Neuronal stem cell (in vitro differentiated cells): ENCODE data around the gene HNRNPA2B1.

Experiments
- DNase-seq: peaks from one replicate; pipeline ENCODE4 v3.0.0-alpha.2; 2013; ENCODE audit warnings: low spot score
- H2AFZ ChIP-seq: one replicate; pipeline ENCODE4 v1.6.1; 2013; ENCODE audit warnings: mild to moderate bottlenecking, low read length, inconsistent platforms
- H2AK5ac ChIP-seq: 2 replicates; pipeline ENCODE4 v1.6.1; 2013; ENCODE audit warnings: low read depth, mild to moderate bottlenecking, inconsistent platforms, low read length, moderate library complexity, mixed read lengths
- H2BK120ac ChIP-seq: 2 replicates; pipeline ENCODE4 v1.6.1; 2013; ENCODE audit warnings: low read depth, mild to moderate bottlenecking, inconsistent platforms, low read length, moderate library complexity, mixed read lengths
- H2BK12ac ChIP-seq: one replicate; pipeline ENCODE4 v1.6.1; 2013; ENCODE audit warnings: low read length, inconsistent platforms
- H2BK15ac ChIP-seq: 2 replicates; pipeline ENCODE4 v1.6.1; 2013; ENCODE audit warnings: mild to moderate bottlenecking, low read length, inconsistent platforms, mixed read lengths
- H2BK5ac ChIP-seq: one replicate; pipeline ENCODE4 v1.6.1; 2013; ENCODE audit warnings: inconsistent platforms, mild to moderate bottlenecking, low read length, moderate library complexity
- H3K14ac ChIP-seq: one replicate; pipeline ENCODE4 v1.6.1; 2013; ENCODE audit warnings: low read length, inconsistent platforms
- H3K18ac ChIP-seq: 2 replicates; pipeline ENCODE4 v1.6.1; 2013; ENCODE audit warnings: low read length, inconsistent platforms
- H3K23ac ChIP-seq: 2 replicates; pipeline ENCODE4 v1.6.1; 2013; ENCODE audit warnings: low read depth, mild to moderate bottlenecking, mixed read lengths, low read length, inconsistent platforms; ENCODE audit not compliant: poor library complexity
- H3K27ac ChIP-seq: replicated peaks from 3 replicates; pipeline ENCODE4 v1.5.1; 2013; ENCODE audit warnings: low read length, inconsistent platforms
- H3K27me3 ChIP-seq, 3 experiments: 2 replicates each; pipeline ENCODE4 v1.6.1; 2013; ENCODE audit warnings: low read length in 3 of 3, mild to moderate bottlenecking in 2 of 3, inconsistent platforms in 1 of 3, low read depth in 1 of 3, mixed read lengths in 1 of 3, moderate library complexity in 1 of 3; ENCODE audit not compliant: control insufficient read depth in 3 of 3, insufficient read depth in 3 of 3
- H3K36me3 ChIP-seq, 2 donors: replicated peaks in 1 of 2; 2 replicates each; pipeline ENCODE4 v1.6.1; 2013; ENCODE audit warnings: low read length in 2 of 2; ENCODE audit not compliant: control insufficient read depth in 2 of 2, insufficient read depth in 2 of 2
- H3K4ac ChIP-seq: 2 replicates; pipeline ENCODE4 v1.6.1; 2013; ENCODE audit warnings: inconsistent platforms, mild to moderate bottlenecking, low read length, moderate library complexity
- H3K4me1 ChIP-seq, 2 donors: 1 replicate in 1 of 2; 2 replicates in 1 of 2; pipeline ENCODE4 v1.6.1; 2013; ENCODE audit warnings: low read length in 2 of 2, low read depth in 1 of 2; ENCODE audit not compliant: control insufficient read depth in 2 of 2, insufficient read depth in 1 of 2
- H3K4me2 ChIP-seq: one replicate; pipeline ENCODE4 v1.6.1; 2013; ENCODE audit warnings: mild to moderate bottlenecking, low read length, inconsistent platforms; ENCODE audit not compliant: insufficient read depth, poor library complexity, severe bottlenecking
- H3K4me3 ChIP-seq, 2 donors: 2 replicates each; pipeline ENCODE4 v1.5.1; 2013; ENCODE audit warnings: low read length in 2 of 2, mild to moderate bottlenecking in 2 of 2, inconsistent platforms in 1 of 2, moderate library complexity in 1 of 2
- H3K79me1 ChIP-seq: one replicate; pipeline ENCODE4 v1.6.1; 2013; ENCODE audit warnings: low read depth, mild to moderate bottlenecking, inconsistent platforms, low read length, moderate library complexity
- H3K9ac ChIP-seq: one replicate; pipeline ENCODE4 v1.6.1; 2013; ENCODE audit warnings: mild to moderate bottlenecking, low read depth, low read length, inconsistent platforms; ENCODE audit not compliant: poor library complexity
- H3K9me3 ChIP-seq, 2 donors: replicated peaks in 1 of 2; 2 replicates each; pipeline versions ENCODE3 to v1.6.1; 2013; ENCODE audit warnings: low read length in 2 of 2, mild to moderate bottlenecking in 2 of 2, inconsistent platforms in 1 of 2, low read depth in 1 of 2, mixed read lengths in 1 of 2, moderate library complexity in 1 of 2; ENCODE audit not compliant: control insufficient read depth in 2 of 2, insufficient read depth in 1 of 2
- H4K8ac ChIP-seq: one replicate; pipeline ENCODE4 v1.6.1; 2013; ENCODE audit warnings: low read depth, mild to moderate bottlenecking, inconsistent platforms, low read length, moderate library complexity
- H4K91ac ChIP-seq: one replicate; pipeline ENCODE4 v1.6.1; 2013; ENCODE audit warnings: low read length, low read depth, mild to moderate bottlenecking, inconsistent platforms; ENCODE audit not compliant: poor library complexity
- WGBS, 2 donors: extraction: QIAGEN DNeasy Blood & Tissue Kit; methylation state at CpG; one replicate each; pipeline ENCODE4 v1.1.7; 2013; ENCODE audit warnings: missing lambda C conversion rate in 2 of 2, mixed read lengths in 1 of 2; ENCODE audit not compliant: insufficient read length in 2 of 2, insufficient replicate concordance in 1 of 2; ENCODE audit errors: extremely low coverage in 2 of 2; 5-methylcytosine and 5-hydroxymethylcytosine counted together

Gene HNRNPA2B1

DNA sequence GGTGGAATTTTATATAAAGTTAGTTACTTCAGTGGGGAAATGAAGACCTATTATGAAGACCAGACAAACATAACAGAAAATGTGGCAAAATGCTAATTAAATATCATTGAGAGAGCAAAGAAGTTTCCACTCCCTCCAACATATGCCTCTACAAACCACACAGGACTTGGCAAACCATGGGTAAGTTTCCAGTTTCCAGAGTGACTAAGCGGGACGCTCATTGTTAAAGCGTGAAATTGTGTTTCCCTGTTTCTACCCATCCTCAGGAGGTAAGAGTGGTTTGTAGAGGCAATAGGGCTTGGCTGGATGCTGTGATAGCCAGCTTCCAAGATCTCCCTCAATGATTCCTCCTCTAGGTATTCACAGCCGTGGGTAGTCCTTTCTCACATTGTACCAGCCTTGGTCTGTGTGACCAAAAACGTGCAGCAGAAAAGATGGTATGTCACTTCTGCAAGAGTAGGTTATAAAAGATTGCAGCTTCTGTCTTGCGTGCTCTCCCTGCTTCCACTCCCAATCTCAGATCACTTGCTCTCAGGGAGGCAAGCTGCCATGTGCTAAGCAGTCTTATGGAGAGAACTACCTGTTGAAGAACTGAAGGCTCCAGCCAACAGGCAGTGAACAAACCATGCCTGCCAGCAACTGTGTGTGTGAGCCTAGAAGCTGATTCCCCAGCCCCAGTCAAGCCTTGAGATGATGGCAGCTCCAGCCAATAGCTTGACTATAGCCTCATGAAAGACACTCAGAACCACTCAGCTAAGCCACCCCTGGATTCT lies 36.7 kb upstream of the HNRNPA2B1 start:
- H3K9ac ChIP-seq = no peak overlapping the region
- WGBS, 2 donors = no CpG with 5 or more reads among the region's 6 CpGs
- no peaks in the 10 kb centered on the region for H3K4me1 ChIP-seq
- no peak overlapping the region for H2BK120ac ChIP-seq
- no peak overlapping the region for H2AFZ ChIP-seq
- H3K27ac ChIP-seq = no peak overlapping the region
- no peak overlapping the region for H2BK12ac ChIP-seq
- H3K4me3 ChIP-seq = no peak overlapping the region
- no peak overlapping the region for H2BK5ac ChIP-seq
- no peak overlapping the region for H3K23ac ChIP-seq
- H3K27me3 ChIP-seq = peaks cover 0 to 10% (median 0%) of the 10 kb centered on the region in 3 experiments
- no peak overlapping the region for H3K4me2 ChIP-seq
- no peak for DNase-seq
- H3K4ac ChIP-seq = no peak overlapping the region
- H3K14ac ChIP-seq = no peak overlapping the region
- no peak overlapping the region for H4K8ac ChIP-seq
- no peak overlapping the region for H2BK15ac ChIP-seq
- H2AK5ac ChIP-seq = no peak overlapping the region
- H3K36me3 ChIP-seq = no peaks in the 10 kb centered on the region
- H3K79me1 ChIP-seq = no peaks in the 10 kb centered on the region
- no peak overlapping the region for H3K18ac ChIP-seq
- H3K9me3 ChIP-seq = no peaks in the 10 kb centered on the region
- H4K91ac ChIP-seq = no peak overlapping the region

- Histone ChIP-seq H3K9ac (peak overlapping the region; percentile 22), H3K9me3 (no peaks in the 10 kb centered on the region), H2BK12ac (no peak overlapping the region), H4K91ac (no peak overlapping the region), H3K36me3 (no peaks in the 10 kb centered on the region), H2AFZ (no peak overlapping the region), H4K8ac (no peak overlapping the region), H3K18ac (no peak overlapping the region), H2BK15ac (no peak overlapping the region), H3K79me1 (no peaks in the 10 kb centered on the region), H3K27ac (no peak overlapping the region), H3K27me3 (peaks cover 0 to 10% (median 0%) of the 10 kb centered on the region in 3 experiments), H3K4me1 (no peaks in the 10 kb centered on the region), H3K23ac (no peak overlapping the region), H3K14ac (no peak overlapping the region), H3K4me3 (no peak overlapping the region), H3K4me2 (no peak overlapping the region), H2BK120ac (no peak overlapping the region), H2AK5ac (no peak overlapping the region), H3K4ac (no peak overlapping the region), H2BK5ac (no peak overlapping the region)
- DNase-seq = no peak
- no CpG with 5 or more reads among the region's 5 CpGs for WGBS, 2 donors
Measured at GRCh38 chr7:26233902-26234511, 33.5 kb upstream of the HNRNPA2B1 start.

DNA sequence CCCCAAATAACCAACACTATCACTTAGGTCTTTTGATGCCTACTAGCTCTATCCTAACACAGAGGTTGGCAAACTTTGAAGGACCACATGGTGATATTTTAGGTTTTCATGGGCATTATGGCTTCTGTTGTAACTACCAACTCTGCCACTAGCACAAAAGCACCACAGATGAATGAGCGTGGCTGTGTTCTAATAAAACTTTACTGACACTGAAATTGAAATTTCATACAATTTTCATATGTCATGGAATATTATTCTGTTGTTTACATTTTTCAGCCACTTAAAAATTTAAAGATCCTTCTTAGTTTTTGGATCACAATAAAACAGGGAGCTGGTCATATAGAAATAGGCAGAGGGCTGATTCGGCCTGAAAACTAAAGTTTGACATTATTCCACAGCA lies 27.4 kb upstream of the HNRNPA2B1 start:
- Histone ChIP-seq H4K8ac (no peak overlapping the region), H2BK120ac (no peak overlapping the region), H4K91ac (no peak overlapping the region), H3K18ac (no peak overlapping the region), H3K4me2 (no peak overlapping the region), H2AK5ac (no peak overlapping the region), H2BK12ac (no peak overlapping the region), H3K4ac (no peak overlapping the region), H2AFZ (no peak overlapping the region), H3K9ac (no peak overlapping the region), H2BK5ac (no peak overlapping the region), H3K4me1 (no peaks in the 10 kb centered on the region), H3K36me3 (no peaks in the 10 kb centered on the region), H3K27me3 (no peaks in the 10 kb centered on the region), H3K4me3 (no peak overlapping the region), H3K79me1 (no peaks in the 10 kb centered on the region), H3K23ac (no peak overlapping the region), H3K9me3 (peaks cover 0 to 4% of the 10 kb centered on the region in 2 donors), H3K14ac (no peak overlapping the region), H2BK15ac (no peak overlapping the region), H3K27ac (no peak overlapping the region)
- no CpG with 5 or more reads among the region's 2 CpGs for WGBS, 2 donors
- no peak for DNase-seq

- Histone ChIP-seq H3K23ac (no peak overlapping the region), H2BK5ac (no peak overlapping the region), H3K36me3 (no peaks in the 10 kb centered on the region), H3K27ac (no peak overlapping the region), H3K9ac (no peak overlapping the region), H3K4me2 (no peak overlapping the region), H2AFZ (no peak overlapping the region), H2BK120ac (no peak overlapping the region), H3K79me1 (no peaks in the 10 kb centered on the region), H4K8ac (no peak overlapping the region), H2AK5ac (no peak overlapping the region), H2BK12ac (no peak overlapping the region), H3K4me3 (no peak overlapping the region), H3K4ac (no peak overlapping the region), H3K18ac (no peak overlapping the region), H3K4me1 (no peaks in the 10 kb centered on the region), H3K14ac (no peak overlapping the region), H3K9me3 (peaks cover 0 to 4% of the 10 kb centered on the region in 2 donors), H4K91ac (no peak overlapping the region), H2BK15ac (no peak overlapping the region), H3K27me3 (no peaks in the 10 kb centered on the region)
- no peak for DNase-seq
- WGBS, 2 donors = no CpG with 5 or more reads among the region's 5 CpGs
Measured at GRCh38 chr7:26224359-26224758, 23.8 kb upstream of the HNRNPA2B1 start.
